IPS-15b (cell line): ENCODE results near the gene VEZF1.

Source experiments
- H3K27me3 ChIP-seq: one replicate; pipeline ENCODE4 v1.6.1; 2013; ENCODE audit warnings: low read length; ENCODE audit not compliant: control insufficient read depth, insufficient read depth
- H3K36me3 ChIP-seq: one replicate; pipeline ENCODE4 v1.6.1; 2013; ENCODE audit warnings: low read length; ENCODE audit not compliant: control insufficient read depth, insufficient read depth
- H3K4me1 ChIP-seq: one replicate; pipeline ENCODE4 v1.6.1; 2013; ENCODE audit warnings: mild to moderate bottlenecking, low read length; ENCODE audit not compliant: control insufficient read depth, insufficient read depth
- H3K4me3 ChIP-seq: one replicate; pipeline ENCODE4 v1.5.1; 2013; ENCODE audit warnings: low read depth, low read length
- H3K9ac ChIP-seq: one replicate; pipeline ENCODE4 v1.6.1; 2013; ENCODE audit warnings: low read depth, mild to moderate bottlenecking, low read length
- H3K9me3 ChIP-seq: one replicate; pipeline ENCODE4 v1.6.1; 2013; ENCODE audit warnings: mild to moderate bottlenecking, low read length; ENCODE audit not compliant: control insufficient read depth, insufficient read depth

The VEZF1 gene

DNA sequence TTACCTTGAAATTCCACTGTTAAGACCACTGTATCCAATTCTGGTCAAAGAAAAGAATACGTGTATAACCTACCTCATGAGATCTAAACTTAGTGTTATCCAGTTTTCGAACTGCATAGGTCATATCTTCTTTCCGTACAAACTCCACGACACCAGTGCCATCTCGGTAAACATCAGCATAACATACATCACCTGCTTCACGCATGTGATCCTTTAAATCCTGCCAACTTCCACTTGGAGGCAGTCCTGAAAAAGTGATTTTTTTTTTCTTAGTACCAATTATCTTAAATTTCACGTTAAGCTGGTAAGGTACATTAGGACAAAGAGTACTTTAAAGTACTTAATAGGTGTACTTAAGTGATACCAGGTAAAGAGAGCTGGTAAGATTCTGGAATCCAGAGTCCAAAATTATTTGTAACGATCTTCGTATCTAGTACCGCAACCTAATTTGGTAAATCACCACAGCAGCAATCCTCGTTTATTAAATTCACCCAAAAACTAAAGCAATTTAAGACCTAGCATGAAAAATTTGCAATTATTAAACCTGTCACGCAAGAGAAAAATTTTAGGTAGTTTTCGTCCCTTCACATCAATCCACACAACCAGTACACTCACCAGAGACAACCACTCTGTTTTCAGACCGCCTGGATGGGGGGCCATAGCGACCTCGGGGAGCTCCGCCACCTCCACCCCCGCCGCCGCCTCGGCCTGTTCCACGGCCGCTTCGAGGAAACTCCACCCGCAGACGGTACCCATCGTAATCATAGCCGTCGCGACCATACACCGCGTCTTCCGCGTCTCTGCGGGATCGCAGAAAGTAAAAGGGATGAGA is 17.9 kb upstream of the VEZF1 start:
- H3K4me3 ChIP-seq = peak overlapping the region; percentile 98
- peak overlapping the region; percentile 100 for H3K9ac ChIP-seq
- H3K36me3 ChIP-seq = peaks cover 28% of the 10 kb centered on the region
- H3K9me3 ChIP-seq = no peaks in the 10 kb centered on the region
- peaks cover 13% of the 10 kb centered on the region for H3K4me1 ChIP-seq
- H3K27me3 ChIP-seq = no peaks in the 10 kb centered on the region

DNA sequence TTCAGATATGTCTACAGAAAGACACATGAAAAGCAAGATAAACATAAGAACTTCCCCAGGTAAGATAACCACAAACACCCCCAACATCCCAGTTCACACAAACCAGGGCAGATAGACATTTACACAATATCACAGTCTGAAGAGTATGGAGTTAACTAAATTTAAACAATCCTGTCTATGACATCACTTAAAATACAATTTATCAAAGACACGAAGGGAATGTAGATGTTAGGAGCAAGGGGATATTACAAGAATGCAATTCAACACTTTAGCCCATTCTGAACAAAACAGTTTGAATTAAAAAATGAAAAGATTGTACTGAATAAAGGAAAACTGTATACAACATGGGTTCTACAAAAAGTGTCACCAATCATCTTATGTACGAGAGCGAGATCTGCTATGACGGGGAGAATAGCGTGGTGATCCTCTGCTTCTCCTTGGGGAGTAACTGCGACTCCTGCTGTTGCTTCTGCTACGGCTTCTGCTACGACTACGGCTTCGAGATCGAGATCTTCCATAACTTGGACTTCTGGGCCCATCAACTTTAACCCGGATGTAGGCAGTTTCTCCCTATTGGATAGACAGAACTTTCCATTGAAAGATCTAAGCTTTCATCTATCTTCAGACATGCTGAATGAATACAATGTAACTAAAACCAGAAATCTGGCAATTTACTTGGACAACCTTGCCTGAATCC is 17.1 kb upstream of the VEZF1 start:
- Histone ChIP-seq H3K9me3 (no peaks in the 10 kb centered on the region), H3K9ac (peak overlapping the region; percentile 100), H3K4me1 (peaks cover 13% of the 10 kb centered on the region), H3K27me3 (no peaks in the 10 kb centered on the region), H3K36me3 (peaks cover 28% of the 10 kb centered on the region), H3K4me3 (peak overlapping the region; percentile 98)

DNA sequence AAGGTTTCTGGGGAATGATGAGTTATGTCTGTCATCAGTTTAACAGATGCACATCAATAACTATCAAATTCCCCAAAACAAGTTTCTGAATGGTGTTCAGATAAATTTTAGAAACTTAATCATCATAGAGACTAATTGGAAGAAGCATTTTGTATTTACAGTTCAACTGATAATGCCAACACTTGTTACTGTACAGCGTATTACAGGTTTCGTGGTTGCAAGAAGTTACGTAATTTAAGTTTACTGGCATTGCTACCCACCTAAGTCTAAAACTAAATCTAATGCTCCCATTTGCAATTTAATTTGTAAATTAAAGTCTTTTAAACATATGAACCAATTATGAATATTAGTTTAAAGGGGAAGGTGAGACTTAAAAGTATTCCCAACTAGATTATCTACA is 16.0 kb upstream of the VEZF1 start:
- Histone ChIP-seq H3K9ac (no peak overlapping the region), H3K9me3 (no peaks in the 10 kb centered on the region), H3K27me3 (no peaks in the 10 kb centered on the region), H3K36me3 (peaks cover 28% of the 10 kb centered on the region), H3K4me3 (no peak overlapping the region), H3K4me1 (peaks cover 13% of the 10 kb centered on the region)

DNA sequence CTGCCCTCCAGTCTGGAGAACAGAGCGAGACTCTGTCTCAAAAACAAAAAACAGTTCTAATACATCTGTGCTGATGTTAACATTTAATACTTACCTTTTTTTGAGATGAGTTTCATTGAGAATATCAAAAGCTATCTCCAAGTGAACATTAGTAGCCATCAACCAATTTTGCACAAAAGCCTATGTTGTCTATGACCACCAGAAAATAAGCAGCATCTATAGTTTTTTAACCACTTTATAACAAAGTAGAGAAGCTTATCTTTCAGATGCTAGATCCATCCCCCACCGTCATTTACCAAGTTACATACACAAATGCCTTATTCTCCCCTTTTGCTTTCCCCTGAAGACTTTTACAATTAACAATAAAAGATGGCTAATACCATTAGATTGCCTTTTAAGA is 14.9 kb upstream of the VEZF1 start:
- Histone ChIP-seq H3K9me3 (no peaks in the 10 kb centered on the region), H3K27me3 (no peaks in the 10 kb centered on the region), H3K36me3 (peaks cover 28% of the 10 kb centered on the region), H3K9ac (no peak overlapping the region), H3K4me1 (peaks cover 13% of the 10 kb centered on the region), H3K4me3 (no peak overlapping the region)

DNA sequence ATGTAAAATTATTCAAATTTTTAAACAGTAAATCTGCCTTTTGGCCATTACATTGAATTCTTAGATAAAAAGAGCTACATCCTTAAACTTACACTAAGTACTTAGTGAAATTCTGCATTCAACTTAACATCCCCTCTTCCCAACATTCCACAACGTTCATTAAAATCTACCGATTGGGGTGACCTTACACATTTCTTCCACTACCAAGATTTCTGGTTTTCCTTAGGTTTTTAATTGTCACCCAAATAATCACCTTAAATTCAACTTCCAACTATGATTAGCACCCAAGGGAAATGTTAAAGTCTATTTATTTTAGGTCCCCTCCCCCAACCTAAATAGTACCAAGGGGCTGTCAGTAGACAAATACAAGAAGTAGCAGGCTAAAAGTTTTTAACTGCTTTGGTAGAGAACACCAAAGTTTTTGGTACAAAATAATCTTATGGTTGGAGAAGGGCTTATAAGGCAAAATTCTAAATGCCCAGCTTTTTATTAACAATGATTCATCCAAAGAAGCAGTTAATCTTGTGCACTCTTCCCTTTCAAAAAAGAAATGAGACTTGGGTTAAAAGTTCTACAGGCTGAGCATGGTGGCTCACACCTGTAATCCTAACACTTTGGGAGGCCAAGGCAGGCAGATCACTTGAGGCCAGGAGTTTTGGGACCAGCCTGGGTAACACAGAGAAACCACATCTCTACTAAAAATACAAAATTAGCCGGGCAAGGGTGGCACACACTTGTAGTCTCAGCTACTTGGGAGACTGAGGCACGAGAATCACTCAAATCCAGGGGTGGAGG is 14.3 kb upstream of the VEZF1 start:
- Histone ChIP-seq H3K4me3 (no peak overlapping the region), H3K9ac (no peak overlapping the region), H3K36me3 (peaks cover 28% of the 10 kb centered on the region), H3K4me1 (peaks cover 13% of the 10 kb centered on the region), H3K9me3 (no peaks in the 10 kb centered on the region), H3K27me3 (no peaks in the 10 kb centered on the region)

DNA sequence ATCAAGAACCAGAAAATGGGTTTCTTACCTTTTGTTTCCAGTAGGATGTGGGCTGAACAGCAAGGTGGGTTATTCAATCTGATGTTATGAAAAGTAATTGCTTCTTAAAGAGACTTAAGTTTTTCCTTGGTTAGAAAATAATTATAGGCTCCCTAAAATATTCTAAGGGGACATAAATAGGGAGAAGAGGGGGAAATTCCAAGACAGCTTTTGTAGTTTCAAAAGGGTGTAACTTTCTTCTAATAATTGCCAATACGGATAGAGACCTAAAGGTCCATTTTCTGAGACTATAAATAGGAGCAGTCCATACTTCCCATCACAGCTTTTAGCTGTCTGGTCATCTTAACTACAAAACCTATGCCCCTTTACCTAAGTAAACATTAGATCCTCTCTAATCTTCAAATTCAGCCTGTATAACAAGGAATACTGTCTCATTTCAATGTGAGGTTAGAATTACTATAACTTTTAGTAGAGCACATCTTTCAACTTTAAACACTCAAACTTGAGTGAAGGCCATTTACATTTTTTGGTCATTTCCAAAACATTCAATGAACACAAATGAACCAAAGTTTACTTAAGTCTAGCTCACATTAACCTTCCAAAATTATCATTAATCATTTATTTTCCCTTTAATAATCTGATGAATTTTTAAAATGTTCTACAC is 13.5 kb upstream of the VEZF1 start:
- H3K27me3 ChIP-seq = no peaks in the 10 kb centered on the region
- no peaks in the 10 kb centered on the region for H3K9me3 ChIP-seq
- H3K4me1 ChIP-seq = peaks cover 13% of the 10 kb centered on the region
- H3K4me3 ChIP-seq = no peak overlapping the region
- H3K9ac ChIP-seq = no peak overlapping the region
- H3K36me3 ChIP-seq = peaks cover 28% of the 10 kb centered on the region

DNA sequence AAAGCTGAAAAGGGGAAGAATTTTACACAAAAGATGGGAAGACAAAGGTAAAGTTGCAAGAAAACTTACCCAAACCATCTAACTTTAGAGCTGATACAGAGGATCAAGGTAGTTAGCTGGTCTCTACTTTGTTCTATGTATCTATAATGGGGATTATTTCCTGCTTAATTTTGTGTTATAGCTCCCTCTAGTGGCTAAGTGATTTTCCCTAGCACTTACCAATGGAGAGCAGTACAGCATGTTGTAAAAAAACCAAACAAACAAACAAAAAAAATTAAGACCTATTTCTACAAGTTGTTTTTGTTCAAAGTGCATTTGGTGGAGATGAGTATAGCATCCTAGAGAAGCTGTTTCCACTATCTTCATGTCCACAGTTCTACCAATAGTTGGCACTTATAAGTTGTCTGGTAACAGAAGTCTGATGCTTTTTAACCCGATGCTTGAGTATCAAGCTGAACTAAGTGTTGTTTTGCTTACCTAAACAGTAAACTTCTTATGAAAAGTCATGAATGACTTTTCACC is 11.5 kb upstream of the VEZF1 start:
- Histone ChIP-seq H3K27me3 (no peaks in the 10 kb centered on the region), H3K4me3 (no peak overlapping the region), H3K9ac (no peak overlapping the region), H3K36me3 (peaks cover 14% of the 10 kb centered on the region), H3K9me3 (no peaks in the 10 kb centered on the region), H3K4me1 (peaks cover 7% of the 10 kb centered on the region)

DNA sequence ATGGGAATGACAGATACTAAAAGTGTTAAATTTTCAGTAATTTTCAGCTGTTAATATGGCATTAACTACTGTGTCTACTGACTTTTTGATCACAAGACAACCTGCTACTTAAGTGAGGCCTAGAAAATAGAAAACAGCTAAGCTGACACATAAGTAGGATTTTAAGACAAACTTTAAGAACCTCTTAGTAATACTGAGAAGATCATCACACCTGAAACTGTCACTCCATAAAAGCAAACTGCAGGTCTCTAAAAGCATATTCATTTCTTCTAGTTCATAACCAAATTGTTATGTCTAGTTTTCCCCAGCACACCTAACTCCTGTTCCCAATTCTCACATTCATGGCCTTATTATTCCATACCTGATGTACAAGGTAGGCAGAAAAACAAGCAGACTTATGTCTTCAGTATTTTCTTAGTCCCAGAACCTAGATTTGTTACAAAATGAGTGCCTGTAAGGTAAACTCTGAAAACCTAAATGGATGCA is 11.0 kb upstream of the VEZF1 start:
- no peak overlapping the region for H3K9ac ChIP-seq
- H3K27me3 ChIP-seq = no peaks in the 10 kb centered on the region
- peaks cover 9% of the 10 kb centered on the region for H3K36me3 ChIP-seq
- H3K9me3 ChIP-seq = no peaks in the 10 kb centered on the region
- peaks cover 8% of the 10 kb centered on the region for H3K4me1 ChIP-seq
- H3K4me3 ChIP-seq = no peak overlapping the region

DNA sequence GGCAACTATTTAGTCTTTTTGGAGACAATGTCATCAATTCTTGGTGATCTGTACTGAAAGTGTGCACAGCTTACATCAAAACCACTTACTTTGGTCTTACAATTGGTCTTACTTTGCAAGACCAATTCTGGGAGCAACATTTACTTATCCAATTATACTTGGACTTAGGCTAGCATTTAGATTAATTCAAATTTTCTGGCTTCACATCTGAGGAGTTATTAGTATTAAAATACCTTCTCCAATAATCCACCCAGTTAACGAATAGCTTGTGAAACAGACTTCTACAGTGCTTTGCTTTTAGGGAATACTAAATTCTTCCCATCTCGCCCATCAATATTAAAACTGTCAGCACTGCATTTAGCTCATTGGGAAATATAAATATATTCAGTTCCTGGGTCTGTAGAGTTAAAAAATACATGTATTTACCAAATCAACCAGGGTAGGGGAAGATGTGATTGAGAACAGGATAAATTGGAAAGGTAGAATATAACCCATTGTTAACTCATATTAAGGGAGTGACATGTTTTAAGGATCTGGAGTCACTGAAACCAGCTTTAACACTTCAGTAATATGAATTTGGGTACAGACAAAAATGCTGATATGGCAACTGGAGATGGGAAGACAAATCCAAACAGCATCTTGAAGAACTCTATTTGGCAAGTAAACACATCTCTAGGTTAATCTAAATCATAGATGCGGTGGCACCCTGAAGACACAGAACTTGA is 9.2 kb upstream of the VEZF1 start:
- Histone ChIP-seq H3K27me3 (no peaks in the 10 kb centered on the region), H3K9me3 (no peaks in the 10 kb centered on the region), H3K4me1 (peaks cover 10% of the 10 kb centered on the region), H3K4me3 (no peak overlapping the region), H3K36me3 (no peaks in the 10 kb centered on the region), H3K9ac (no peak overlapping the region)

DNA sequence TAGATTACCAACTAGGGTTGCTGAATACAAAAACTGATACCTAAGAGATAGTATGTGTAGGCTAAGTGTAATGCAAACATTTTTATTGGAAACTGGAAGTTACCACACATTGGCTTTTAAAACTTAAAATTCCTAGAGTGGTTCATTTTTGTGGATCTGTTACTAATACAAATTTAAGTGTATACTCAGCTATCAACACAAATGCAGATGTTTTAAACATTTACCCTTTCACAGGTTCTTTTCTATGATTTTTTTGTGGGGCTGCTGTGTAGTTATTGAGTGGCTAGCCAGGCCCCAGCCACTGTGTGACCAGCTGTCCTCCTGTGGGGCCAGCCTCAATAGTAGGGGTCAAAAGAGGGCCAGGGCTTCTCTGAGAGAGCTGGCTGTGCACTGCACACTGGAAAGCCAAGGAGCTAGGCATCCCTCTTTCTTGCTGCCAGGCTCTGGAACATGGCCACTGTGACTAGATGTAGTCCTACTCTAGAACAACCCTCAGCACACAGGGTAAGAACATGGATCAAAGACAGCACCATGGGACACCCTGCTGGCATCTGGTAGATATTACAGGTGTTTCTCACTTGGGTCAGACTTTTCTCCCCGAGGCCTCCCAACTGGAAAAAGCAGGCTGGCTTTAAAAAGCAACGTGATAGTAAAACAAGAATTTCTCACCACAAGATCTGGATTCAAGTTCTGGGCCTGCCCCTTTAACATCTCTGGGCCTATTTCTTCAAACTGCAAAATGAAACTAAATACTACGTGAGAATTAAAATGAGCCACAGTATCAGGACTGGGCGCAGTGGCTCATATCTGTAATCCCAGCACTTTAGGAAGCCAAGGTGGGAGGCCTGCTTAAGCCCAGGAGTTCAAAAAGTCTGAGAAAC is 7.3 kb upstream of the VEZF1 start:
- Histone ChIP-seq H3K27me3 (no peaks in the 10 kb centered on the region), H3K4me3 (no peak overlapping the region), H3K9me3 (no peaks in the 10 kb centered on the region), H3K9ac (no peak overlapping the region), H3K4me1 (peaks cover 10% of the 10 kb centered on the region), H3K36me3 (no peaks in the 10 kb centered on the region)
